Measurements from ENCODE around the gene FSTL4.
"Not testable (repeated sequence)": the region's sequence is repeated elsewhere in the genome, so short reads cannot be mapped to it uniquely, and the experiment has no call there.

Gene FSTL4

GRCh38 chr5:133559960-133560359, 52.4 kb downstream of the FSTL4 start:
- DNase-seq (ENCODE audit: insufficient read length, low spot score) = no peak
- FAIRE-seq = no peak

GRCh38 chr5:133556551-133556950, 55.8 kb downstream of the FSTL4 start:
- no peak for DNase-seq (ENCODE audit: insufficient read length, low spot score)
- FAIRE-seq = no peak

GRCh38 chr5:133554279-133554678, 58.1 kb downstream of the FSTL4 start:
- FAIRE-seq (no peak), DNase-seq (ENCODE audit: insufficient read length, low spot score) (no peak)

GRCh38 chr5:133552925-133553525, 59.3 kb downstream of the FSTL4 start:
- DNase-seq (ENCODE audit: insufficient read length, low spot score) (peak; percentile 46), FAIRE-seq (peak; percentile 86)

- no peak for DNase-seq (ENCODE audit: insufficient read length, low spot score)
- FAIRE-seq = no peak
Measured at GRCh38 chr5:133546500-133546899, 65.8 kb downstream of the FSTL4 start.

- FAIRE-seq = no peak
- no peak for DNase-seq (ENCODE audit: insufficient read length, low spot score)
Measured at GRCh38 chr5:133544346-133544745, 68.0 kb downstream of the FSTL4 start.

GRCh38 chr5:133539818-133540217, 72.5 kb downstream of the FSTL4 start:
- no peak for FAIRE-seq

GRCh38 chr5:133538718-133539117, 73.6 kb downstream of the FSTL4 start:
- FAIRE-seq (no peak), DNase-seq (ENCODE audit: insufficient read length, low spot score) (no peak)

More at GRCh38 chr5:133539818-133540217, 72.5 kb downstream of the FSTL4 start:
- DNase-seq (ENCODE audit: insufficient read length, low spot score) = no peak

GRCh38 chr5:133535241-133535929, 77.0 kb downstream of the FSTL4 start:
- not testable (repeated sequence) for FAIRE-seq

GRCh38 chr5:133534566-133534965, 77.8 kb downstream of the FSTL4 start:
- FAIRE-seq (no peak), DNase-seq (ENCODE audit: insufficient read length, low spot score) (no peak)

More at GRCh38 chr5:133535241-133535929, 77.0 kb downstream of the FSTL4 start:
- DNase-seq (ENCODE audit: insufficient read length, low spot score) = not testable (repeated sequence)

- FAIRE-seq (no peak), DNase-seq (ENCODE audit: insufficient read length, low spot score) (no peak)
Measured at GRCh38 chr5:133533541-133533940, 78.8 kb downstream of the FSTL4 start.

GRCh38 chr5:133531594-133531993, 80.7 kb downstream of the FSTL4 start:
- DNase-seq (ENCODE audit: insufficient read length, low spot score) = no peak
- FAIRE-seq = no peak

GRCh38 chr5:133531178-133531577, 81.2 kb downstream of the FSTL4 start:
- FAIRE-seq = no peak
- DNase-seq (ENCODE audit: insufficient read length, low spot score) = peak; percentile 4

- FAIRE-seq (no peak), DNase-seq (ENCODE audit: insufficient read length, low spot score) (no peak)
Measured at GRCh38 chr5:133530270-133530669, 82.1 kb downstream of the FSTL4 start.

GRCh38 chr5:133528841-133529240, 83.5 kb downstream of the FSTL4 start:
- FAIRE-seq = no peak
- DNase-seq (ENCODE audit: insufficient read length, low spot score) = no peak

GRCh38 chr5:133527311-133527710, 85.0 kb downstream of the FSTL4 start:
- DNase-seq (ENCODE audit: insufficient read length, low spot score) = no peak
- FAIRE-seq = no peak

GRCh38 chr5:133526368-133526767, 86.0 kb downstream of the FSTL4 start:
- DNase-seq (ENCODE audit: insufficient read length, low spot score) (no peak), FAIRE-seq (no peak)

- no peak for DNase-seq (ENCODE audit: insufficient read length, low spot score)
- no peak for FAIRE-seq
Measured at GRCh38 chr5:133525126-133525525, 87.2 kb downstream of the FSTL4 start.

- FAIRE-seq = no peak
- no peak for DNase-seq (ENCODE audit: insufficient read length, low spot score)
Measured at GRCh38 chr5:133524666-133525065, 87.7 kb downstream of the FSTL4 start.

GRCh38 chr5:133523961-133524586, 88.3 kb downstream of the FSTL4 start:
- FAIRE-seq = no peak
- no peak for DNase-seq (ENCODE audit: insufficient read length, low spot score)

- FAIRE-seq = no peak
Measured at GRCh38 chr5:133523013-133523658, 89.2 kb downstream of the FSTL4 start.

More at GRCh38 chr5:133523013-133523658, 89.2 kb downstream of the FSTL4 start:
- no peak for DNase-seq (ENCODE audit: insufficient read length, low spot score)

Measured in GM19239 (cell line).